Progenitor cell of endocrine pancreas (in vitro differentiated cells): Measurements from ENCODE around the gene DOCK4. TPM values are rescaled to one million over a fixed set of nuclear protein-coding genes. Genes with fewer than 3 reads are reported as not detected.

Experiments used
- DNase-seq: peaks from one replicate; pipeline ENCODE4 v3.0.0; 2021; ENCODE audit warnings: low spot score; ENCODE audit not compliant: unreplicated experiment
- H3K27ac Mint-ChIP-seq: 2 replicates; pipeline ENCODE4 v1.8.0; 2021; ENCODE audit warnings: mild to moderate bottlenecking, moderate library complexity, mixed read lengths
- H3K27me3 Mint-ChIP-seq: 2 replicates; pipeline ENCODE4 v1.8.0; 2021; ENCODE audit warnings: mixed read lengths
- H3K36me3 Mint-ChIP-seq: 2 replicates; pipeline ENCODE4 v1.8.0; 2022; ENCODE audit warnings: mixed read lengths; ENCODE audit not compliant: insufficient read depth
- H3K4me1 Mint-ChIP-seq: 2 replicates; pipeline ENCODE4 v1.8.0; 2021; ENCODE audit warnings: low read depth, mixed read lengths
- H3K4me3 Mint-ChIP-seq: 2 replicates; pipeline ENCODE4 v1.8.0; 2021; ENCODE audit warnings: low read depth, mild to moderate bottlenecking, moderate library complexity, mixed read lengths
- H3K9me3 Mint-ChIP-seq: 2 replicates; pipeline ENCODE4 v1.8.0; 2021; ENCODE audit warnings: low read depth, mixed read lengths
- CTCF ChIP-seq: fragments of 200-600 bp; sonication (generic); IDR thresholded peaks from one replicate; pipeline ENCODE4 v1.5.0; 2021; ENCODE audit warnings: antibody characterized with exemption, mild to moderate bottlenecking; ENCODE audit not compliant: unreplicated experiment
- total RNA-seq: library from RNA; stranded (reverse); gene quantifications from 2 replicates; pipeline ENCODE4 v1.2.1, GENCODE V29; 2021

Gene DOCK4
- total RNA-seq, 1 donor from 2014 or later: 28.8 TPM

DNA sequence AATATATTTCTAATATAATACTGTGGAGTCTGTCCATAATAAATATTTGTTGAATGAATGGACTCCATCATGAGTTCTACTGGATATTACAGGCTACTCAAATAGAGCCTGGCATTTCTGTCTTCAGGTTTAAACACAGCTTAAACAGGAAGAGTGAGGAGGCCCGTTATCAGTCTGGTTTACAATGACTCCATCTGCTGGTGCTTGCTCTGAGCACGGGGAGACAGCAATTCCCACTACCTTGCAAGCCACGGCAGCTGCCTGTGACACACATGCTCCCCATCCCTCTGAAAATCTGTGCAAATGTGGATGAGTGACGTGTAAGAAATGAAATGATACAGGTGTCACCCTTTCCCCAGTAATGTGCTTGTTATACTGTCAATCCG is 350.4 kb downstream of the DOCK4 start:
- H3K27ac Mint-ChIP-seq: no peak overlapping the region
- no peak overlapping the region for H3K4me3 Mint-ChIP-seq
- peaks cover 22% of the 10 kb centered on the region for H3K4me1 Mint-ChIP-seq
- no peaks in the 10 kb centered on the region for H3K27me3 Mint-ChIP-seq
- H3K36me3 Mint-ChIP-seq: peaks cover 24% of the 10 kb centered on the region
- no peak for TF ChIP-seq CTCF
- no peak for DNase-seq
- peaks cover 4% of the 10 kb centered on the region for H3K9me3 Mint-ChIP-seq

DNA sequence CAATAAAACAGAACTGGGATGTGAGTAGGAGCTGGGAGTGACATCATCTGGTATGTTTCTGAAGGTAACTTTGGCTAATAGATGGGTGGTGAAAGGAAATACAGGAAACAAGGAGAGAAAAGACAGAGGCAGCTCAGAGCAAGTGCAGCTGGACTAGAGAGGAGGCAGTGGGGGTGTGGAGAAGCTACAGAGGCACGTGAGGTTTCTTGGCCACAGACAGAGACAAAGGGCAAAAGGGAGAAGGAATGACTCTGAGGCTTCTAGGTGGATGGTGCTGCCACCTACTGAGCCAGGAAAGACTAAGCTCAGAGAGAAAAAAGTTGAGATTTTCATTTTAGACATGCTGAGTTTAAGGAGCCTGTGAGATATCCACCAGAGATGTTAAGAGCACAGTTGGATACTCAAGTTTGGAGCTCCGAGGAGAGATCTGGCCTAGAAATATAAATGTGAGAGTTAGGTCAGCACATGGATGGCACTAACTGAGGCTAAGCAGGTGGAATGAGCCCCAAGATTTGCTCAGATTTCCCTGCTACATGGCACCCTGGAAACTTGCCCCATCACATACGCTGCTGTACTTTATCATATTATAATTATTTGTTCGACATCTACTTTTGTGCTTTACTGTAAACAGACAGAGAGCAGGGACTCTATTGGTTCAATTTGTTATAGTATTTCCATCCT is 350.9 kb downstream of the DOCK4 start:
- peak; percentile 56 for TF ChIP-seq CTCF
- Mint-ChIP-seq H3K4me3 (no peak overlapping the region), H3K4me1 (peaks cover 23% of the 10 kb centered on the region), H3K9me3 (peaks cover 10% of the 10 kb centered on the region), H3K36me3 (peaks cover 24% of the 10 kb centered on the region), H3K27me3 (no peaks in the 10 kb centered on the region), H3K27ac (peak overlapping the region; percentile 86)
- DNase-seq: no peak

DNA sequence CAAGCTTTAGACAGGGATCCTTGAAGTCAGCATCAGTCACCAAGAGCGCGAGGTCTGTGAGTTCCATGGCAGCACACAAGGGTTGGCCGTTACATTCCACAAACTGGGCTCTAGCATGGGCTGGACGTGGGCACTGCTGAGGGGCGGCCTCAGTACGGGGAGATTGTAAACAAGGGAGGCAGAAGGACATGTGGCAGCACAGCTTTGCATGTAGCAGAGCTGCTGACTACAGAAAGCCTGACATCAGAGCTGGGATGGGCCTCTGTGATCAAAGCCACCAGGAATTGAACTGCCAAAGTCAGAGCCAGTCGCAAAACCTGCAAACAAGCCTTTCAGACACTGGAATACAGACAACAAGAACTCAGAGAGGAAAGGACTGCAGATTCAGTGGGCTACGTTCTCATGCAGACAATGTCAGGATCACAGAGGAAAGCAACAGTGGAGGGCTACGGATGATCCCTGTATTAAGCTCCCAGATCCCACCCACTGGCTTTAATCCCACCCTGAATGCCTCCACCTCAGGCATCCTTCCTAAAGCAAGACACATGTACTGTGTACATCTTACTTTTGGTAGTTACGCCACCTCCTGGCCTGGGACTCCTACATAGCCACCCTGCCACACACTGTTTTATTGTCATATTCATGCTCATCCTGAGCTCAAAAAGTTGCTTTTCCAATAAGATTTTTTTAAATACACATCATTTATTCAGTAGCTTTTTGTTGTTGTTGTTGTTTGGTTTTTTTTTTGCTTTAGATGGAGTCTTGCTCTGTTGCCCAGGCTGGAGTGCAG is 352.8 kb downstream of the DOCK4 start:
- Mint-ChIP-seq H3K36me3 (peaks cover 26% of the 10 kb centered on the region), H3K4me1 (peaks cover 24% of the 10 kb centered on the region), H3K27me3 (no peaks in the 10 kb centered on the region), H3K4me3 (no peak overlapping the region), H3K9me3 (peaks cover 8% of the 10 kb centered on the region), H3K27ac (peak overlapping the region; percentile 53)
- peak; percentile 8 for TF ChIP-seq CTCF
- no peak for DNase-seq

DNA sequence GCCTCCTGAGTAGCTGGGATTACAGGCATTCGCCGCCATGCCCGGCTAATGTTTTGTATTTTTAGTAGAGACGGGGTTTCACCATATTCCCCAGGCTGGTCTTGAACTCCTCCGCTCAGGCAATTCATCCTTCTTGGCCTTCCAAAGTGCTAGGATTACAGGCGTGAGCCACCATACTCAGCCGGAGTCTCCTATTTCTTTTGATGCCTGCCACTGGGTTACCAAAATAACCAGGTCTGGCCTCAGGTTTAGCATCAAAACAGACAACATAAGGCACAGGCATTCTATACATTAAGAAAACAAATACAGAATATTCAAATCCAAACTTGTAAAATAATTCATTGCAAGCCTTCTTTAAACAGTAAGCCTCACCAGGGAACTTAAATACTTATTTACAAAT is 354.1 kb downstream of the DOCK4 start:
- H3K36me3 Mint-ChIP-seq: peaks cover 37% of the 10 kb centered on the region
- no peak overlapping the region for H3K4me3 Mint-ChIP-seq
- H3K9me3 Mint-ChIP-seq: peaks cover 14% of the 10 kb centered on the region
- H3K4me1 Mint-ChIP-seq: peaks cover 26% of the 10 kb centered on the region
- no peak for TF ChIP-seq CTCF
- no peak overlapping the region for H3K27ac Mint-ChIP-seq
- no peaks in the 10 kb centered on the region for H3K27me3 Mint-ChIP-seq
- no peak for DNase-seq

DNA sequence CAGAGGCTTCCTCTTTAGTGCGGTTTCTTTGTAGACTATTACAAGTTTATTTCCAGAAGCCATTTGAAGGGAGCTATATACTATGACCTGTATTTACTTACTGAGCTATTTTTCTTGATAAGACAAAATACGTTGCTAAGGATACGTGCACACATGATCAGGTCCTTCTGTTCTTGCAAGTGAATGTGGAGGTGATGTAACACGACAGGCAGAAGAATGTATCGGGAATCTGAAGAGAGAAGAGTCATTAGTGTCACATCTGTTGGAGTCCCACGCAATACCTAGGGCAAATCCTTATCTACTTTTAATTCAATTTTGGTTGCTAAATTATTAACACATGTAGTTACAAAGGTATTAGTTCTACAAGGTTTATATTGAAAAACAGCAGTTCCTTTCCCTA is 359.3 kb downstream of the DOCK4 start:
- no peak for DNase-seq
- peaks cover 18% of the 10 kb centered on the region for H3K9me3 Mint-ChIP-seq
- H3K4me3 Mint-ChIP-seq: no peak overlapping the region
- no peak overlapping the region for H3K27ac Mint-ChIP-seq
- peaks cover 21% of the 10 kb centered on the region for H3K4me1 Mint-ChIP-seq
- peaks cover 51% of the 10 kb centered on the region for H3K36me3 Mint-ChIP-seq
- TF ChIP-seq CTCF: no peak
- no peaks in the 10 kb centered on the region for H3K27me3 Mint-ChIP-seq
